IPS-18c (cell line): ENCODE data around the gene TEKT5.
"Not testable (repeated sequence)": the region's sequence is repeated elsewhere in the genome, so short reads cannot be mapped to it uniquely, and the experiment has no call there.

Experiments
- H3K4me3 ChIP-seq: 2 replicates; pipeline ENCODE4 v1.7.0; 2013; ENCODE audit warnings: low read depth, mild to moderate bottlenecking, low read length, moderate library complexity; ENCODE audit not compliant: insufficient read depth
- H3K9me3 ChIP-seq: one replicate; pipeline ENCODE4 v1.6.1; 2013; ENCODE audit warnings: mild to moderate bottlenecking, low read length, moderate library complexity; ENCODE audit not compliant: control insufficient read depth, insufficient read depth

Gene TEKT5

GRCh38 chr16:10622036-10622921 is 72.5 kb downstream of the TEKT5 start:
- Histone ChIP-seq H3K4me3 (no peak overlapping the region), H3K9me3 (no peaks in the 10 kb centered on the region)

GRCh38 chr16:10621216-10621949 is 73.3 kb downstream of the TEKT5 start:
- not testable (repeated sequence) for H3K4me3 ChIP-seq, H3K9me3 ChIP-seq

- Histone ChIP-seq H3K9me3 (no peaks in the 10 kb centered on the region), H3K4me3 (no peak overlapping the region)
These were observed 74.6 kb downstream of the TEKT5 start for GRCh38 chr16:10620120-10620519.

- peak overlapping the region; percentile 55; the same call in 1 of the 2 replicates for H3K4me3 ChIP-seq
These were observed 75.4 kb downstream of the TEKT5 start for GRCh38 chr16:10619271-10619849.

GRCh38 chr16:10618710-10619209 is 76.0 kb downstream of the TEKT5 start:
- no peak overlapping the region; the same call in 1 of the 2 replicates for H3K4me3 ChIP-seq
- H3K9me3 ChIP-seq, result no peaks in the 10 kb centered on the region

More at GRCh38 chr16:10619271-10619849, 75.4 kb downstream of the TEKT5 start:
- no peaks in the 10 kb centered on the region for H3K9me3 ChIP-seq

GRCh38 chr16:10617662-10618420 is 76.9 kb downstream of the TEKT5 start:
- no peaks in the 10 kb centered on the region for H3K9me3 ChIP-seq
- no peak overlapping the region for H3K4me3 ChIP-seq

GRCh38 chr16:10616756-10617640 is 77.7 kb downstream of the TEKT5 start:
- Histone ChIP-seq H3K9me3 (no peaks in the 10 kb centered on the region), H3K4me3 (peak overlapping the region; percentile 26)

- Histone ChIP-seq H3K4me3 (no peak overlapping the region), H3K9me3 (no peaks in the 10 kb centered on the region)
These were observed 78.3 kb downstream of the TEKT5 start for GRCh38 chr16:10616419-10616755.

- H3K9me3 ChIP-seq, result no peaks in the 10 kb centered on the region
- no peak overlapping the region for H3K4me3 ChIP-seq
These were observed 80.0 kb downstream of the TEKT5 start for GRCh38 chr16:10614685-10615084.

- Histone ChIP-seq H3K4me3 (no peak overlapping the region), H3K9me3 (no peaks in the 10 kb centered on the region)
These were observed 80.8 kb downstream of the TEKT5 start for GRCh38 chr16:10613785-10614485.

- no peaks in the 10 kb centered on the region for H3K9me3 ChIP-seq
These were observed 82.0 kb downstream of the TEKT5 start for GRCh38 chr16:10612649-10613179.

GRCh38 chr16:10611825-10612342 is 82.8 kb downstream of the TEKT5 start:
- Histone ChIP-seq H3K4me3 (no peak overlapping the region), H3K9me3 (no peaks in the 10 kb centered on the region)

More at GRCh38 chr16:10612649-10613179, 82.0 kb downstream of the TEKT5 start:
- no peak overlapping the region for H3K4me3 ChIP-seq

- Histone ChIP-seq H3K9me3 (no peaks in the 10 kb centered on the region), H3K4me3 (no peak overlapping the region)
These were observed 84.1 kb downstream of the TEKT5 start for GRCh38 chr16:10610499-10611184.

- no peak overlapping the region for H3K4me3 ChIP-seq
These were observed 85.3 kb downstream of the TEKT5 start for GRCh38 chr16:10609402-10609774.

More at GRCh38 chr16:10609402-10609774, 85.3 kb downstream of the TEKT5 start:
- H3K9me3 ChIP-seq, result no peaks in the 10 kb centered on the region
